ENCODE measurements around the gene CCDC121.
"Not testable (repeated sequence)": the region's sequence is repeated elsewhere in the genome, so short reads cannot be mapped to it uniquely, and the experiment has no call there.

CCDC121 gene

DNA sequence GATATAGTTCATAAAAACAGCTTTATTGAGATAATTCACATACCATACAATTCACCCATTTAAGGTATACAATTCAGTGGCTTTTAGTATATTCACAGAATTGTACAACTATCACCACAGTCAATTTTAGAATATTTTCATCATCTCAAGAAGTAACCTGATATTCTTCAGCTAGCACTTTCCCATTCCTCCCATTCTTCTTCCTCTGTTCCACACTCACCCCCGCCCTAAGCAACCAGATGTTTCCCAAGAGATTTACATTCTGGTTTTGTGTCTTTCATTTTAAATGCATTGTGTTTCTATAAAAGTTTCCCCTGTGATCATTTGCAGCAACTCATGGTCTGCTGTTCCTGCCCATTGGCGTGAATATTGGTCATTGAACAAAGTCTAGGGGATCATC, 5.5 kb upstream of the CCDC121 start:
- no peak for DNase-seq

DNA sequence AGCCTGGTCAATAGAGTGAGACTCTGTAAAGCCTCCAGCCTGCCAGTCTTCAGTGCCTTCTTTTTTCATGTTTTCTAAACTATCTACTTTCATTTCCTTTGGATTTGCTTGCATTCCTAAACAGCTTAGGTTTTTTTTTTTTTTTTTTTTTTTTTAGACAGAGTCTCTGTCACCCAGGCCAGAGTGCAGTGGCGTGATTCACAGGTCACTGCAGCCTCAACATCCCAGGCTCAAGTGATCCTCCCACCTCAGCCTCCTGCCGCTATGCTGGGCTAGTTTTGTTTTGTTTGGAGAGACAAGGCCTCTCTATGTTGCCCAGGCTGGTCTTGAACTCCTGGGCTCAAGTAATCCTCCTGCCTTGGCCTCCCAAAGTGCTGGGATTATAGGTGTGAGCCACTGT, 1.4 kb upstream of the CCDC121 start:
- not testable (repeated sequence) for DNase-seq

DNA sequence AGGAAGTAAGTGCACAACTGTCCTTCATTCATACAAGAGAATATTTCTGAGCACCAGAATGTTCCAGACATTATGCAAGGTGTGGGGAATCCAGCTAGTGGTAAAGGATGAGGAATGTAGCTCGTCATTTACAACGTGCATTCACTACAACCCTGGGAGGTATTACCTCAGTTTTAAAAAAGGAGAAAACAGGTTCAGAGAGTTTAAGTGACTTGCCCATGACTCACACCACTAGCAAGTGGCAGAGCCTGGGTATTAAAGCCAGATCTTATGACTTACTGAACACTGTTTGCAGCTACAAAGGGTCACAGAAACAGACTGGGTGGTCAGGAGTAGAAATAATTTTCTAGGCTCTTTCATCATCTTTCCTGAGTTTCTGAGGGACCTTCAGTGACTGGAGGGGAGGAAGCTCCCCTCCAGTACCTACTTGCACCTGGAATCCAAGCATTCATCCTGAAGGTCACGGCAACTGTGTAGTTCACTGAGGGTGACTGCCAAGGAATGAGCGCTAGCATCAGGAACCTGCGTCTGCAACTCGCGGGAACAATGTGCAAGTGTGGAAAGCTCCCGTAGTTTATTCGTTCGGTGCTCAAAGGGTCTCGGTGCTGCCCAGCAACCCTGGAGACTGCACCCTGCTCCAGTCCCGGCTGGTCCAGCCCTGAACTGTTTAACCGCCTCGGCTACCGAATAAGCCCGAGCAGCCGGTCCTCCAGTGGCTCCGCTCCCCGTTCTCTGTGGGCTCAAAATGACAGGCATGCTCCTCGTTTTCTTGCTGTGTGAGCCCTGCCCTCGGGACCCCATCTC, 647 bp downstream of the CCDC121 start:
- DNase-seq: peak; percentile 29

DNA sequence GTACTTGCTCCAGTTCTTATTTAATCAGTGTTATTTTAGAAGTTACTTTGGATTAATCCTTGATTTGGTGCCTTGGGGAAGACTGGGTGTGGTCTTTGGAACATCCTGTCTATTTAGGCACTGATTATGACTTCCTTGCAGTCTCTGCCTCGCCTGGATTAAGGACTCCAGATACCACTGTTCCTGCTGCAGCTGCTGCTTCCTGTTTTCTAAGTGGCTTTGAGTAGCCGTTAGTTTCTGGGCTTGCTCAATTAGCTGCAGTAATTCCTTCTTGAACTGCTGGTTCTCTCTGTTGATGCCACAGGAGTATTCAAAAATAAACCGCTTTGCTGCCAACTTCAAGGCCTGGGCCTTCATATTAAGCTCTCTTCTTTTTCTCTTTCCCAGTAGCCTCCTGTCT, 1.9 kb downstream of the CCDC121 start:
- DNase-seq: not testable (repeated sequence)

DNA sequence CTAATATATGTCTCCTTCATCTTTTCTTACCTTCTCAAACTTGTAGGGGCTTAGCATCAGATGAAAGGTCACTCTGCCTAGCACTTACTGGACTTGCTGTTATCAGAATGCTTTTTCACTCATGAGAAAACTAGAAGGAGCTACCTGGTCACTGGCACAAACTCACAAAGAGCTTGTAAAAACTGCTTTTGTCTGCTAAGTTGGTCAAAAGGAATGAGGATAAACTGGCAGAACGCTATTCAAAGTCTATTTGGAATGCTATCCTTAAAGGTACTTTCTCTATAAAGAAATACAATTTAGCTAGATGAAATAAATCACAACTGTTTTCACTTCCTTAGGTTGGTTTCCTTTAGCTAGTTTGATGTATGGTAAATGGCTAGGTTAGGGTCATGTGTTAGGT, 2.5 kb downstream of the CCDC121 start:
- DNase-seq: not testable (repeated sequence)

DNA sequence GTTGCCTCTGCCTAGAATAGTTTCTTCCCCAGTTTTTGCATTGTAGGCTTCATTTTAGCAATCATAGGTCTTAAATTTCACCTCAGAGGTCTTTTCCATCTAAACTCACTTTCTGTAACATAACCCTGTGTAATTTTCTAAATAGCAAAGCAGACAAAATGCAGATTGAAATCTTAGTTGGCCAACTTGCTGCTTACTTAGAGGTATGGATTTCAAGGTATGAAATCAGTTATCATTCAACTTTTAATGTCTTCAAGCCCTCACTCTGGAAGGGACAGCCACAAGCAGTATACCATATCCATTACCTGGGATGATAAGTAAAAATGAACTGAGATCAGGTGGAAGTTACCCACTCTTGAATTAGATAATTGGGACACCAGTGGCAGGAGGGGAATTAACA, 3.9 kb downstream of the CCDC121 start:
- DNase-seq: no peak

DNA sequence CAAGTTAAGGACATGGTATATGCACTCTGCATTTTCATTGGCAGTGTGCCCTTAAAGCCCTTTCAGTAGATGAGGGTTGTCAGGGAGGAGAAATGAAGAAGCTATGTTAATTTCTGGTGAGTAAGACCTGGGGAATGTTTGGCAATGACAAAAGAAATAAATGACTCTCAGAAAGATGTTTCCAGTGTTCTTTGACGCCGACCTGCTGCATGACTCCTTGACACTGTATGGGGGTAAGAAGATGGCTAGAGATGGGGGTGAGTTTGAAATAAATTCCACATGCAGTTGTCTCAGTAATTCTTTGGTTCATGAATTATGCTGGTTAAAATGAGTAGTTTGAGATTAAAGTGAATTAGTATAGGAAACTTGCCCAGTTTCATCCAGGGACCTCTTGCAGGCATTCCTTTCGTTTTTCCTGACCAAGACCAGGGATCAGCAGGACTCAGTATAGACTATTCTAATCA, 5.9 kb downstream of the CCDC121 start:
- DNase-seq: no peak

DNA sequence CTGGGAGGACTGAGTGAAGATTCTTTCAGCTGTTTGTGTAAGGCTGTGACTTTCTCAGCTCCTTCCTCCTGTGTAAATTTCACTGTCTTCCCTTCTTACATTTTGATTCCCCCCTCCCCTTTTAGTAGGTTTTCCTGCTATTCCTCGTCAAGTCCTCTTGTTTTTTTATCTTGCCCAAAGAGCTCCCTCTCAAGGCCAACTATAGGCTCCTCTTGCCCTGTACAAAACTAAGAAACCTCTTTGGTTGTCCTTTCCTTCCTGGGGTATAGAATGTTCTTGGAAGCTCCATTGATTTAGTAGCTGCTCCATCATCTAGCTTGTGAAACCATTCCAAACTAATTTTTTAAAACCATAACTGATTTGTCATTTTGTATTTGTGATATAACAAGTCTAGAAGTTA, 7.3 kb downstream of the CCDC121 start:
- DNase-seq: no peak

DNA sequence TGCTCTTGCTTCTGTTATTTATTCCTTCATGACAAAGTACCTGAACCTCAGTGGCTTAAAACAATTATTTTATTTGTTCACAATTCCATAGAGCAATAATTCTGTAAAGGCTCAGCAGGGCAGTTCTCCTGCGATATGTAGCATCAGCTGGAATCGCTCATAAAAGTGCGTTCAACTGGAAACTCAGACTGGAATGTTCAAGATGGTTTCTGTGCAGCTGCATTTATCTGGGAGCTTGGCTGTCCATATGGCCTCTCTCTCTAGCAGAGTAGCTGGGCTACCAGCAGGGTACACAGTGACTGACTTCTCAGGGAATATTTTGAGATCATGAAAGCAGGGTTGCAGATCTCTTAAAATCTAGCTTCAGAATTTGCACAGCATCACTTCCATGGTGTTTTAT, 13.5 kb downstream of the CCDC121 start:
- DNase-seq: no peak

DNA sequence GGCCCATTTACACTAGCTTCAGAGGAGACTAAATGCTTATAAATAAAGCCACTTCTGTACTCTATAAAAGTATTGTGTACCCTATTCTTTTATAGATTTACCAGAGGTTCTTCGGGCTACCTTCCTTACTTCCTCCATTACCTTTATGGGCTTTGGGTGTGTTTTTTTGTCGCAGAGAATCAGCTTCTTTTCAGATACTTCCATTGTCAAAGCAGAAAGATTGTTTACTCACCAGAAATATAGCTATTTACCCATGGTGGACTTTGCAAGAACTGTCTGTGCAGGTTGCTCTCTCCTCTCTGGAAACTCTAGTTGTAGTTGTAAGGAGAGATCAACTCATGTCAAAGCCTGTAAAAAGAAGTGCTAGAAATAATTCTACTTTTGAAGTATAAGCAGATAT, 14.8 kb downstream of the CCDC121 start:
- DNase-seq: no peak

DNA sequence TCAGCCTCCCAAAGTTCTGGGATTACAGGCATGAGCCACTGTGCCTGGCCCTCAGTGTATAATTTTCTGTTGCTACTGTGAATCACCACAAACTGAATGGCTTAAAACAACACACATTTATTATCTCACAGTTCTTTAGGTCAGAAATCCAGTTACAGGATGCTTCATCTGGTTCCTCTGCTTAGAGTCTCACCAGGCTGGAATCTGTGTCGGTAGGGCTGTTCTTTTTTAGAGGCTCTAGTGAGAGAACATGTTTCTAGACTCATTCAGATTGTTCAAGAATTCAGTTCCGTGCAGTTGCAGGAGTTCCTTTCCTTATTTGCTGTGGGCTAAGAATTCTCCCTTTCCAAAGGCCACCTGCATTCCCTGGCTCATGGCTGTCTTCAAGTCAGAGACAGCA, 22.2 kb downstream of the CCDC121 start:
- DNase-seq: no peak

DNA sequence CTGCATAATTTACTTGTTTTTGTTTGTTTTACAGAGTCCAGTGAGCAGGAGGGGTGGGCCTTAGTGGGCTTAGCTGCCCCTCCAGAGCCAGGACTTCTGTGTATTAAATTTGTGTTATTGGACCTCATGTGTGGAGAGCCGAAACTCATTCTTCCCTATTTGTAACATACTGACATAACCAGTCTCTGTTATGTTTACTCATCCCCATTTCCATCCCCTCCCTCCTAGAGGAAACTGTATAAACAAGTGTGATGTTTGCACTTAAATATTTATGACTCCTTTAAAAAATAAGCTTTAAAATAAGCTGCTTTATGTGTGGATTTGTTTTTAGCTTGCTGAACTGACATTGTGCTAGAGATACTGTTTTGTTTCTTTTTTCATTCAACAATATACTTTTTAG, 32.2 kb downstream of the CCDC121 start:
- no peak for DNase-seq

DNA sequence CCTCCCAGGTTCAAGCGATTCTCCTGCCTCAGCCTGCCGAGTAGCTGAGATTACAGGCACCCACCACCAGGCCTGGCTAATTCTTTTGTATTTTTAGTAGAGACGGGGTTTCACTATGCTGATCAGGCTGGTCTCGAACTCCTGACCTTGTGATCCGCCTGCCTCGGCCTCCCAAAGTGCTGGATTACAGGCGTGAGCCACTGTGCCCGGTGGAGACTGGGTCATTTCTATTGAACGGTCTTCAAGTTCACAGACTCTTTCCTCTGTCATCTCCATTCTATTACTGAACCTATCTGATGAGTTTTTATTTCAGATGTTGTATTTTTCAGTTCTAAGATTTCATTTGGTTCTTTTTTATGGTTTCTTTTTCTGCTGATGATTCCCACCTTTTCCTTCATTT, 33.4 kb downstream of the CCDC121 start:
- DNase-seq: not testable (repeated sequence)

DNA sequence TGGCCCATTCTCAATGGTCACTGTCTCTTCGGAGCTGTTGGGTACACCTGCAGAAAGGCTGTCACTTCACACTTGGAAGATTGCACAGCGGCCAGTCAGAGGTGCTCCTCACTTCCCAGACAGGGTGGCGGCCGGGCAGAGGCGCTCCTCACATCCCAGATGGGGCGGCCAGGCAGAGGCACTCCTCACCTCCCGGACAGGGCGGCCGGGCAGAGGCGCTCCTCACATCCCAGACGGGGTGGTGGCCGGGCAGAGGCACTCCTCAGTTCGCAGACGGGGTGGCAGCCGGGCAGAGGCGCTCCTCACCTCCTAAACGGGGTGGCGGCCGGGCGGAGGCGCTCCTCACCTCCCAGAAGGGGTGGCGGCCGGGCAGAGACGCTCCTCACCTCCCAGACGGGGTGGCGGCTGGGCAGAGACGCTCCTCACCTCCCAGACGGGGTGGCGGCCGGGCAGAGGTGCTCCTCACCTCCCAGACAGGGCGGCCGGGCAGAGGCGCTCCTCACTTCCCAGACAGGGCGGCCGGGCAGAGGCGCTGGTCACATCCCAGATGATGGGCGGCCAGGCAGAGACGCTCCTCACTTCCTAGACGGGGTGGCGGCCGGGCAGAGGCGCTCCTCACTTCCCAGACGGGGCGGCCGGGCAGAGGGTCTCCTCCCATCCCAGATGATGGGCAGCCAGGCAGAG, 34.6 kb downstream of the CCDC121 start:
- DNase-seq: not testable (repeated sequence)

DNA sequence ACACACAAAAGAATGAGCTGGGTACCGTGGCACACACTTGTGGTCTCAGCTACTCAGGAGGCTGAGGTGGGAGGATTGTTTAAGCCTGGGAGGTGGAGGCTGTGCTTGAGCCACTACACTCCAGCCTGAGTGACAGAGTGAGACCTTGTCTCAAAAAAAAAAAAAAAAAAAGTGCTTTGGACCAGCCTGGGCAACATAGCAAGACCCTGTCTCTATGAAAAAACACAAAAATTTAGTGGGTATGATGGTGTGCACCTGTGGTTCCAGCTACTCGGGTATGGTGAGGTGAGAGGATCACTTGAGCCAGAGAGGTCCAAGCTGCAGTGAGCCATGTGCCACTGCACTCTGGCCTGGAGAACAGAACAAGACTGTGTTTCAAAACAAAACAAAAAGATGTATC, 35.6 kb downstream of the CCDC121 start:
- DNase-seq: no peak

DNA sequence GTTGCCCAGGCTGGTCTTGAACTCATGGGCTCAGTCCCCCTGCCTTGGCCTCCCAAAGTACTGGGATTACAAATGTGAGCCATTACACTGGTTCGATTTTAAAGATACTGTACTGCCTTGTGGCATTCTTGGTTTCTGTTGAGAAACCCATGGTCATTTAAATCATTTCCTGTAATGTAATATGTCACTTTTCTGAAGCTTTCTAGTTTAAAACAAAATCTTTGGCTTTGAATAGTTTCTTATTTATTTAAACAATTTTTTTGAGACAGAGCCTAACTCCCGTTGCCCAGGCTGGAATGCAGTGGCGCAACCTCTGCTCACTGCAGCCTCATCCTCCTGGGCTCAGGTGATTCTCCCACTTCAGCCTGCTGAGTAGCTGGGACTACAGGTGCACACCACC, 37.1 kb downstream of the CCDC121 start:
- peak; percentile 33 for DNase-seq

DNA sequence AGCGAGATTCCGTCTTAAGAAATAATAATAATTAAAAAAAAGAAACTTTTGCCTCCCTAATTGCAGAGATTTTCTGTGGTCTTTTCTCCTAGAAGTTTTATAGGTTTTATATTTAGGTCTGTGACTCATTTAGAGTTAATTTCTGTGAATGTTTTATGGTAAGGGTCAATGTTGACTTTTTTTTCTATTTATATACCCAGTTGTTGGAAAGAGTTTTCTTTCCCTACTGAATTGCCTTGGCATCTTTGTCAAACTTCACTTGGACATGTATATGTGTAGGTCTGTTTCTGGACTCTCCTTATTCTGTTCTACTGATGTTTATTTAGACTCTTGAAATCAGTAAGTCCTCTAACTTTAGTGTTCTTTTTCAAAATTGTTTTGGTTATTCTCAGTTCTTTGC, 40.5 kb downstream of the CCDC121 start:
- DNase-seq: no peak

DNA sequence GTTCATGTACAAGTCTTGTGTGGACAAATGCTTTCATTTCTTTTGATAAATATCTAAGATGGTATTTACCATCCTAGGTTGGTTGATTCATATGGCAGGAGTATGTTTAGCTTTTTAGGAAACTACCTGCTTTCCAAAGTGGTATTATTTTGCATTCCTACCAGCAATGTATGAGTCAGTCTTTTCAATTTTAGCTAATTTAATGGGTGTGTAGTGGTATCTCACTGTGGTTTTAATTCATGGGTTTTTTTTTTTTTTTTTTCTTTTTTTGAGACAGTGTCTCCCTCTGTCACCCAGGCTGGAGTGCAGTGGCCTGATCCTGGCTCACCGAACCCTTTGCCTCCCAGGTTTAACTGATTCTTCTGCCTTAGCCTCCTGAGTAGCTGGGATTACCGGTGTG, 41.8 kb downstream of the CCDC121 start:
- DNase-seq: peak; percentile 20

DNA sequence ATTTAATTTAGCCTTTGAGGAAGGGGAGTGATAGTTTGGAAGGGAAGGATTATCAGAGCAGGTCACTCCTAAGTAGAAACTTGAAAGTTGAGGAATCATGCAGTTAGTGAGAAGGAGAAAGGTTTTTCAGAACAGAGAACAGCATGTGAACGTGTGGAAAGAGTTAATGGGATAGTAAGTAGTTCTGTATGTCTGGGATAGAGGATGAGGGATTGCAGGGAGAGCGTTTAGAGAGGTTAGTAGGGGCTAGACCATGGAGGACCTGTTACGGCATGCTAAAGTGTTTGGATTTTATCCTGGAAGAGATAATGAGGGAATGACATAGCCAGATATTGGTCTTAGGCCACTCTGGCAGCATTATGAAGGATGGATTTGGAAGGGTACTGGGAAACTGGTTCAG, 44.2 kb downstream of the CCDC121 start:
- DNase-seq: no peak

DNA sequence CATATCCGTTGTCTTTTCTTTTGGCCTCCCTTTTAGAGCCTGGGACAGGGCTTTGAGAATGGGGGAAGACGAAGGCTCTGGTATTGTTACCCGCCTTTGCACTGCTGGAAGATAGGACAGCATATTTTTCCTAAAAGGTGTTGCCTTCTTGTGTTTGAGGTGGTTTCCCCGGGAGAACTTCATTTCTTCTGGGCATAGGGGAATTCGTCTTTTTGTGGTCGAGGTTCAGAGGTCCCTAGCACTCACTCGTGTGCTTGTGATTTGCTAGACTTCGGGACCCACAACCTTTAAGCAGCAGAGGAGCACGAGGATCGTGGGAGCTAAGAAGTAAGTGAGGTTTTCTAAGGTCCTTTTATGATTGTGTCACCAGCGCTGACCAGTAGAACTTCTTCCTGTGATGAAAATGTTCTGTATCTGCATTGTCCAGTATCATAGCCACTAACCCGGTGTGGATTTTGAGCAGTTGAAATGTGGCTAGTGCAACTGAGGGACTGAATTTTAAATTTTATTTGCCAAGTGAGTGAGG, 45.4 kb downstream of the CCDC121 start:
- DNase-seq: no peak

DNA sequence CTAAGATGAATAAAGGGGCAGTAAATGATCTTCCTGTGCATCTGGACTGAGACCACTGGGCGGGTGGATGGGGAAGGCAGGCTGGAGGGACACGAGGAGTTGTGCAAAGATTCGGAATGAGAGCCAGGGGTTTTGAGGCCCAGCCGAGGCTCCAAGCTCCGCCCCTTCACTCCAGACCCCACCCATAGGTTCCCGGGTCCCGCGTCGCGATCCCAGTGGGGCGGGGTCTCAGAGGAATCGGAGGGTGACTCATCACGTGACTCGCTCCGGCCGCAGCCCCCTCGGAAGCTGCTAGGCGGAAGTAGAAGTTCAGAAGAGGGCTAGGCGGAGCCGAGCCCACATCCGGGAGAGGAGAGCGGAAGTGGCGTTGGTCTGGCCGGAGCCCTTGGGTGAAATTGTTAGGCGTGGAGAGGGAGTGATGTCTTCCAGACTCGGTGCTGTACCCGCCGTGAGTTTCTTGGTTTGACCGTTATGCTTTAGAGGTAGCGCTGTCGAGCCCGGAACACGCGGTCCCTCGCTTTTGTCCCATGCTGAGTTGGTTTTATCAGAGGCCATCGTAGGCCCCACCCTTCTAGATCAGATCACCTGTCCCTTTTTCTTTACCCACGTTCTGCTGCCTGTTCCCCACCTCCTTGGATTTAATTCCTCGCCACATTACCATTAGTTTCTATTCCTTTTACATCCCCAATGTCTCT, 46.0 kb downstream of the CCDC121 start, which contains the start of gene ZNF512:
Gene ZNF512 (plus strand): TSS at position 348 of the 695 bp plus-strand sequence. CDS start 71 bp downstream, at position 419.
- peak; percentile 92 for DNase-seq

DNA sequence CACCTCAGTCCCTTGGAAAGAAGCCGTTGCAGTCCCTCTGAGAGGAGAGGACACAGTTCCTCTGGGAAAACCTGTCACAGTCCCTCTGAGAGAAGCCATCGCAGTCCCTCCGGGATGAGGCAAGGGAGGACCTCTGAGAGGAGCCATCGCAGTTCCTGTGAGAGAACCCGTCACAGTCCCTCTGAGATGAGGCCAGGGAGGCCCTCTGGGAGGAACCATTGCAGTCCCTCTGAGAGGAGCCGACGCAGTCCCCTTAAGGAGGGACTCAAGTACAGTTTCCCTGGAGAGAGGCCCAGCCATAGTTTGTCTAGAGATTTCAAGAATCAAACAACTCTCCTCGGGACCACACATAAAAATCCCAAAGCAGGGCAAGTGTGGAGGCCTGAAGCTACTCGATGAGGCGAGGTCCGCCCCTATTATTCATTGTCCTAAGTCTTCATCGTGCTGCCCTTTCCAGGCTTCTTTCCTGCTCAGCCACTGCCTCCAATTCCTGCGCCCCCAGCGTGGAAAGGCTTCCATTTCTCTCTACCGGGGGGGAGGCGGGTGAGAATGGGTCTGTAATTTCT, 46.6 kb downstream of the CCDC121 start:
- no peak for DNase-seq

Data from activated CD4-positive, alpha-beta T cell treated with anti-CD3 and anti-CD28 coated beads, Interleukin-2, amount 50 U/mL, for 16 hours (primary cell).